Sigmoid colon (tissue), 4 donors: ENCODE measurements around the gene POLR1B.

ENCODE experiments used
- CTCF ChIP-seq, 4 experiments: fragments of 450-650 bp in 3 of 4; fragments of 200-600 bp in 1 of 4; IDR thresholded peaks; one replicate each; pipeline ENCODE4 v1.5.1; 2016 to 2019; ENCODE audit warnings: antibody characterized with exemption in 4 of 4, mild to moderate bottlenecking in 3 of 4, moderate library complexity in 2 of 4
- EP300 ChIP-seq, 4 donors: sonication (generic); formaldehyde crosslinking; IDR thresholded peaks; one replicate each; pipeline ENCODE4 v1.6.1; 2017; ENCODE audit warnings: antibody characterized with exemption in 4 of 4
- POLR2AphosphoS5 ChIP-seq, 4 donors: sonication (generic); formaldehyde crosslinking; IDR thresholded peaks; one replicate each; pipeline ENCODE4 v1.6.1; 2017; ENCODE audit warnings: antibody characterized with exemption in 4 of 4

DNA sequence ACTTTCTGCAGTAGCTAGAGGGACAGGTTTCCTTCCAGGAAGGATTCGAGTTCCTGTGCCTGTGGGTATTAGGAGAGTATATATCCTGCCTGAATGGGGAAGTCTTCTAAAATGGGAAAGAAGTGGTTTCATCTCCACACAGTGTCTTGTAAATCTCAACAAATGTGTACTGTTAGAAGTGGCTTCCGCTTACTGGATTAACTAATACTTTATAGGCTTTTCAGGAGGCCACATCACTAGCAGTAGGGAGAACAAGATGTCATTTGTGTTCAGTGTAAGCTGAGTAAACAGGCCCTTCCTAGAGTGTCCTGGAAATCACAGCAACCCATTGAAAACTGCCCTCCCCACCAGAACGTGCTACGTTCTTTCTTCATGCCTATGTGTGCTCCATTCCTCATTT lies 12.5 kb upstream of the POLR1B start:
- no peak for TF ChIP-seq CTCF (IDR thresholded peaks at IDR 0.05)
- TF ChIP-seq POLR2AphosphoS5 (IDR thresholded peaks at IDR 0.05): no peak
- TF ChIP-seq EP300 (IDR thresholded peaks at IDR 0.05): no peak
